HuH-7 (cell line): ENCODE results near the gene RNU7-1.

ENCODE experiments used
- DNase-seq: peaks from one replicate; pipeline ENCODE4 v3.0.0; 2011; ENCODE audit warnings: low spot score

RNU7-1 gene

DNA sequence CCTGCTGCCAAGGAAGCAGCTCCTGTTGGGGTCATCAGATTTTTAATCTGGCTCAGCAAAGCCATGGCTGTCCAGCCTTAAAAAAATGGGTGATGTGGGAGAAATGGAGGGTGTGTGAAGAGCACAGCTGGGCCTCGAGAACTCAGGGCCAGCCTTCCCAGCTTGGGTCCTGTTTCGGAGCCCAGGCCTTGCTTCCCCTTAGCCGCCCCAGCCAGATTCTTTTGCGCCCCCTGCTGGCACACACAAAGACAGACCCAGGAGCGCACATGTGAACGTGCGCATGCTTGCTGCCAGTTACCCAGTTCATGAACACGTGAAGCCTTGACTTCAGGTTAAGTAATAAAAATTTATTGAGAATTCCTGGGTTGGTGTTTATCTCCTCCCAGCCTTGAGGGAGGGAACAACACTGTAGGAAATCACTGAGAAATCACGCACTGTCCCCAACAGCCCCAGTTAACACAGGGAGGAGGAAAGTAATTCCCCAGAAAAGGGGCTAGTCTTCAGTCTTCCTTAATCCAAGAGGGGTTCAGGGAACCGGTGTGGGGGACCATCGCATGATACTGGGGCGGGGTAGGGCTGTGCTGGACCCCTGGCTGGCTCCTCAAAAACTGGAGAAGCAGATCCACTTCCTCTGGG lies 21.5 kb downstream of the RNU7-1 start:
- peak; percentile 93 for DNase-seq

DNA sequence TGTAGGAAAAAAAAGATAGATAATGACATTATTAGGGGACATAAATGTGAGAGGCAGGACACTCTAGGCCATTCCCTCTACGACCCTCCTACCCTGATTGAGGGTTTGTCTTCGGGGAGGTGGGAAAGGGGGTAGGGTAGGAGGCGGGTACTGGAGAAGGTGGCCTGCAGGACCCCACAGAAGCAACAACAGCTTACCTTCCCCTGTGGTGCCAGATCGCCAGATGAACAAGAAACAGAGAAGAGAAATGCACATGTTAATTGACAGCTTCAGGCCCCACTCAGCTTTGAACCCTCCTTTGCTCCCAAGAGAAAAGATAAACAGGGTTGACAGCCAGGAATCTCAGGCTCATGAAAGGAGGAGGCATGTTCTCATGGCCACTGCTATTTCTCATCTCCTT lies 22.1 kb downstream of the RNU7-1 start:
- DNase-seq = no peak

DNA sequence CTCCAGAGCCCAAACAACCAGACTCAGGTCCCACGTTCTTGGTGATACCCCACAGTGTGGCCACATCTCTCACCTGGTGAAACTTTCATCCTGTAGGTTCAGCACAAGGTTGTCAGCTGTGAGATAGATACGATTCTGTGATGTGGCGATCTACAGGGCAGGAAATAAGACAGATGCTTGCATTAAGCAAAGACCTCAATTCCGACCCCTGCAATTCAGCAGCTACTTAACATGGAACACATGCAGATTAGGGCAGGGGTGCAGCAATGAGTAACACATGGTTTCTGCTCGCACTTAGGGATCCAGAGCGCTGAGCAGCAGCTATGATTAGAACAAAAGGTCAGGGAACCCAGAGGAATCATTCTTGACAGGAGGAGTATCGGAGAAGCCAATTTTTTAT lies 22.7 kb downstream of the RNU7-1 start:
- no peak for DNase-seq

DNA sequence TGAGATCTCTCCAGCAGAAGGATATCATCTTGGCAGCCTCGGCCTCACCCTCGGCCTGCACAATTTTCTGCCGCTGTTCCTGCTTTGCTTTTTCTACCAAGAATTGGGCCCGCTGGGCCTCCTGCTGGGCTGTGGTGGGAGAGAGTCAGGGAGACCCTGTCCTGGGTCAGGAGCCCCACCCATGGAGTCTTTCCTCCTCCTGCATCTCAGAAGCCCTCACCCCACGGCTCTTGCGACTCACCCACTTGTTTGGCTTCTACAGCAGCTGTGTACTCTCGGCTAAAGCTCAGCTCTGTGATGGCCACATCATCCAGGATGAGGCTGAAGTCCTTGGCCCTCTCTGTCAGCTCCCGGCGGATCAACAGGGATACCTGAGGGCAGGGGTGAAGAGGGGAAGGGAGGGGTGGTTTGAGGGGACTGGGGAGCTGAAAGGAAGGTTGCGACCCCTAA lies 24.1 kb downstream of the RNU7-1 start:
- DNase-seq = no peak

DNA sequence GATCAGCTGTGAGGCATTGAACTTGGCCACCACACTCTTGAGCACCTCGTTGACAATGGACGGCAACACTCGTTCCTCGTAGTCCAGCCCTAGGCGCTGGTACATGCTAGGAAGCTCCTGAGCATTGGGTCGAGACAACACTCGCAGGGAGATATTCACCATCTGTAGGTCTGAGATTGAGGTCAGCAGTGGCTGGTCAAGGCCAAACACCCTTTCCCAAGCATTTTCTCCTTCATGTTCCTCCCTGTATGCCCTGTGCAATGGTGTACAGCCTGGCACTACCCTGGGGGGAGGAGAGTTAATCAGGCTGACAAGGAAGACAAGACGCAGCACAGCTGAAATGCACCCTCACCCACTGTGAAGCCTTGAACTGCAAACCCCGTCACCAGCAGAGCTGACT lies 24.8 kb downstream of the RNU7-1 start:
- no peak for DNase-seq

DNA sequence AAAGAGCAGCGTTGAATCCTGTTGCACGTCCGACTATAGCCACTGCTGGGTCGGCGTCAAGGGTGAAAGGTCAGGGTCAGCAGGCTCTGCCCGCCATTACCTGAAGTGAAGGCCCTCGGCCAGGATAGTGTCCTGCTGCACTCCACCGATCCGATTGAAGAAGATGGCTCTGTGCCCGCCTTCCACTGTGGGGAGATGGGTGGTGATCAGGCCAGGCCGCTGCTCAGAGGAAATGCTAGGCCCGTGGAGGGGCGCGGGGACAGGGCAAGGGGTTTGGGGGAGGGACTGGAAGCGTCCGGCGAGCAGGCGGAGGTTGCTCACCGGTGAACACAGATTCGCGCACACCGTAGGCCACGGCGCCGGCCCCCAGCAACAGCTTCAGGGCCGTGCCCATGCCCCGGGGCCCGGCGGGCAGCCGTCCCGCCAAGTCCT lies 26.5 kb downstream of the RNU7-1 start:
- DNase-seq = no peak

DNA sequence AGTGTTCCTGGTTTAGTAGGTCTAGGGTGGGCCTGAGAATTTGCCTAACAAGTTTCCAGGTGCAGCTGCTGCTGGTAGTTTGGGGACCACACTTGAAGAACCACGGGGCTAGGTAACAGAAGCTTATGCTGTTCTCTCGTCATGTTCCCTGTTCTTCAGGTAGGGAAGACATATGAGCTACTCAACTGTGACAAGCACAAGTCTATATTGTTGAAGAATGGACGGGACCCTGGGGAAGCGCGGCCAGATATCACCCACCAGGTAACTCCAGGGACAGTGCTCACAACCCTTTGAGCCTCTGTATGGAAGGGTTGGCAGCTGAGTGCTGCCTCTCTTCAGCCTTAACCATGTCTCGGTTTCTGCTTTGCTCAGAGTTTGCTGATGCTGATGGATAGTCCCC lies 30.6 kb downstream of the RNU7-1 start:
- no peak for DNase-seq

DNA sequence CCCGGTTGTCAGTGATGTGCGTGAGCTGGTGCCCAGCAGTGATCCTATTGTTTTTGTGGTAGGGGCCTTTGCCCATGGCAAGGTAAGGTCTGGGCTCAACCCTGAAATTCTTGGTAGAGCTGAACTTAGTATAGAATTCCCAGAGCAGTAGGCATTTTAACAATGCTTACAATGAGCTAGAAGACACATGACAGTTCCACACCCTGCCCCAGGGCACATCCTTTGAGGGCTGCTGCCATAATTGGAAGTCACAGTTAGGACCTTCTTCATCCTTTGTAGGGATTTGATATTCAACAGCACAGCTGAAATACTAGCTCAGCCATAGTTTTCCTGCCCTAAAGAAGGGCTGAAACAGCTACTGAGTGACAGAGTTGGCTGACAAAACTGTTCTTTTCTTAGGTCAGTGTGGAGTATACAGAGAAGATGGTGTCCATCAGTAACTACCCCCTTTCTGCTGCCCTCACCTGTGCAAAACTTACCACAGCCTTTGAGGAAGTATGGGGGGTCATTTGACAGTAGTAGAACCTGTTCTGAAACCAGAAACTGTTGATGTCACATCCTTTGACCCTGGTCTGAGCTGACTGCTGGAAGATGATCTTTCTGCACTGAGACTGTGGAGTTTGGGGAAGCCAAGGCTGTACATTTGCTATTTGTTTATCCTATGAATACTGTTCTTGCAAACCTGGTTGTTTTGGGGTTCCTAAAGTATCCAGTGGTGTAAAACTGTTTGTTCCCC lies 31.8 kb downstream of the RNU7-1 start:
- DNase-seq = no peak

DNA sequence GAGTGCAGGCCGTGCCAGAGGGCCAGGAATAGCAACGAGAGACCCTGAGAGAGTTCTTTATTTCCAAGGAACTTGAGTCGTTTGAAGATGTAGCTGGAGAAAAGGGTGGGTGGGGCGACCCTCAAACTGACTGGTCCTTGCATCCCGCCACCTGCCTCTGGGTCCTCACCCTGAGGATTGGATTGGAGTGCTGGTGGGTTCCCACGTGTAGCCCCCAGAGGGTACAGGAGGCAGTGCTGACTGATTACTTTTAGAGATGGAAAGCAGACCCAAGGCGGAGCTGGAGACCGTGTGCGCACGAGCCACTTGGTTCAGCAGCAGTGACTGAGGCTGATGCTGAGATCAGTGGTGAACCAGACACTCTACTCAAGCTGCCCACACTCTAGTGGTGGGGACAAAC lies 34.0 kb downstream of the RNU7-1 start:
- no peak for DNase-seq

DNA sequence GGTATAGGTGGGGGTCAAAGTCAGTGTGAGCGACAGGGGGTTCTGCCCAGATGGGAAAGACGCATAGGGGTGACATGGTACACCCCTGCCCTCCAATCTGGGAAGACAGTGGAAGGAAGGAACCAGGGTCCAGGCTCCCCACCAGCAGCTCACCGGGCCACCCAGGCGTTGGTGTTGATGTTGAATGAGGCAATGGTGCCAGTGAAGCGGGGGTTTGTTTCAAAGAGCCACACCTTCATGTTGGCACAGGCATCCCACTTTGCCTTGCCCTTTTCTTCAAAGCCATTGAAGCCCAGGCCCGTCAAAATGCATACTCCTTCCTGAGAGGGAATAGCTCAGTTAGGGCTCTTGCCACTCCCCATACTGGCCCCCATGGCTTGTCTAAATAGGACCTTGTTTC lies 34.6 kb downstream of the RNU7-1 start:
- no peak for DNase-seq

DNA sequence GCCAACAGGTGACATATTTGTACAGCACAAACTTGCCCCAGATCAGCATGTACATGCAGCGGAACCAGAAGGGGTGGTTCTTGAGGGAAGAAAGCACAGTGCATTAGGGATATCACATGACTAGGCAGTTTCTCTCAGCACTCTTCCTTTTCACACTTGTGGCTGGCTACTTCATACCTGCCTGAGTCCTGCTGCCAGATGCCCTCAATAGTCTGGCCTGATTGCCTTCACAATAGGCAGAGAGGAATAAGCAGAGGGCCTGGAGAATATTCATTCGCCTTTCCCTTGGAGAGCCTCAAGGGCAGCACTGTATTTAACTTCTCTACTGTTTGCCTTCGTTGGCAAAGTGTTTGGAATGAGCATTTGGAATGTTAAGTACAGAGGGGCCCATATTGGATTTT lies 35.0 kb downstream of the RNU7-1 start:
- DNase-seq = no peak

DNA sequence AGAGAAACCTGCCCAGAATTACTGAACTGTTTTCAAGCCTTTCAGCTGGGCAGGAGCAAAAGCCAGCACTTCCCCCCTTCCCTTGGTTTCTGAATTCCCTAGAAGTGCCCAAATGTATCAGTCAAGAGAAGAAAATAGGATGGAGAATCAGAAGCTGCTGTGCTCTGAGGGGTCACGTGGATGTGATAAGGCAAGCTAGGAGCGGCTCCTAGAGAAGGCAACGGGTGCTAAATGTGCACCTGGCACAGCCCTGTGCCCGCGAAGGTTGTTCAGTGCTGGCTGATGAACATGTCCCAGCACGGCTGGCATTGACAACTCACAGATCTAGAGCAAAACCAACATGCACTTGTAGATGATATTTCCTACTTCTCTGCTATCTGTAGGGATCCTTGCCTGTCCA lies 35.4 kb downstream of the RNU7-1 start:
- DNase-seq = no peak

DNA sequence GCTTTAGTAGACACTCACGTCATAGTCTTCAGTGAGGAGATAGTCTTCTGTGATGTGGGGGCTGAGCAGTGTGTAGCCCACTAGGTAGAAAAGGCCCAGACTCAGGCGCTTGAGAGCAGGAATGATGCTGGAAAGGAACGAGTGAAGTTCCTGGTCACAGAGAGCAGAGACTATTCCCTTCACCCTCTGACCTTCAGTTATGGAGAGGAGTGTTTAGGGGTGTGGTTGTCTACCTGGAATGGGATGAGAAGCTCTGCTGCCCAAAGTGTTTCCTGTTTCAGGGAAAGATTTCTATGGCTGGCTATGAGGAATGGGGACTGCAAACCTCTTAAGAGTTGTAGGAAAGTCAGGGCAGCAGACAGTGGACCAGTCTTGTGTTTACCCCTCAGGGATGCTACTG lies 35.8 kb downstream of the RNU7-1 start:
- DNase-seq = no peak

DNA sequence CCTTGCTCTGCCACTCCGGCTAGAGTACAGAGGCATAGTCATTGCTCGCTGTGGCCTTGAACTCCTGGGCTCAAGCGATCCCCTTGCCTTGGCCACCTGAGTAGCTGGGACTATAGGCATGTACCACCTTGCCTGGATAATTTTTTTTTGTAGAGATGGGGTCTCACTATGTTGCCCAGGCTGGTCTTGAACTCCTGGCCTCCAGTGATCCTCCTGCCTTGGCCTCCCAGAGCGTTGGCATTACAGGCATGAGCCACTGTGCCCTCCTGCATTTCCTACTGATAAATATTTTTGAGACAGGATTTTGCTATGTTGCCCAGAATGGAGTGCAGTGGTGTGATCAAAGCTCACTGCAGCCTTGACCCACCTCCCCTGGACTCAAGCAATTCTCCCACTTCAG lies 36.5 kb downstream of the RNU7-1 start:
- DNase-seq = no peak

DNA sequence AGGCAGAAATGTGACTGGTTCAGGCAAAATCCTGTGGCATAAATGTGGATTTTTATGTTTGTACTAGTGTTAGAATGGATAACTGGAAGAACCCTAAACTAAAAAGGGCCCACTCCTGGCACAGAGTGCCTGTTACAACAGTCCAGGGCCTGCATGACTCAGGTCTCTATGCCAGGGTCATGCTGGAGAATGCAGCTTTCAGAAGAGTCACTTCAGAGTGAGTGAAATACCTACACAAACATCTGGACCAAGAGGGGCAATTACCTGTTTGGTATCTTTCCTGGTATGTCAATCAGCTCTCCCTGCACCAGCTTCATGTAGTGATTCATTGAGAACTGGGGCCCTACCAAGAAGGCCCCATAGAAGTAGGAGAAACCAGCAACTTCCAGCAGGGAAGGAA lies 37.1 kb downstream of the RNU7-1 start:
- no peak for DNase-seq

DNA sequence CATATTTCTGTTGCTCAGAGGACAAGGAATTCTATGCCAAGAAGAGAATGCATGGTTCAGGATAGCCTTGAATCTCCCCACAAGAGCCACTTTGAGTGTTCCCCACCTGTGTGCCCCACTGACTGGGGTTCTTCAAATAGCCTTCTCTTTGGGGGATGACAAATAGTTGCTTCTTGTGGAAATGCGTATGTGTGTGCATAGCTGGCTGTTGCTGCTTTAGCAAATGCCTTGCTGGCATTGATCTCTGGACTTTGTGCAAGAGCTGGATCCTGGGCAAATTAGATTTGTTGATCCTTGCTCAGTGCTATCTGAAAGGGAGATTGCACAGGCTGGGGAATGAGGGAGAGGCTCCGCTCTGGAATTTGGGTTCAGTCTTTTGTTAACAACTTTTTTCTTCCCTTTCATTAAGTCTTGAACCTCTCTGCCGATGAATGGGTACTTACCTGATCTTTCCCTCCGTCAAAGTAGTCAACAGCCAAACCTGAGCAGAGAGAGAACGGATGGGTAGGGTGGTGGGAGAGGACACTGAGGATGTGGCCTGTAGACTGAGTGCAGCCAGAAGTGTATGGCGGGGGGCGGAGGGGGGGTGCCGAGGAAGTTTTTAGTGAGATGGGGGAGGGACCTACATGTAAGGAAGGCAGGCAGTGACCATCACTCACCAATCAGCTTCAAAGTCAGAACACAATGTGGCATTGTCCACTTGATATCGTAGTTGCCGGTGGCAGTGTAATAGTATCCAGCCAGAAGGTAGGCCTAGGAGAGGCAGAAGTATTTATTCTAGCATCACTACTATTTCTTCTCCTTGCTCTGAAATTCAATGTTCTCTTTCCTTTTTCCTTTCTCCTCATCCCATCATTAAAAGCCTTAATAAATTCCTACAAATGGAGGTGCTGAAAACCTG lies 37.8 kb downstream of the RNU7-1 start:
- DNase-seq = no peak

DNA sequence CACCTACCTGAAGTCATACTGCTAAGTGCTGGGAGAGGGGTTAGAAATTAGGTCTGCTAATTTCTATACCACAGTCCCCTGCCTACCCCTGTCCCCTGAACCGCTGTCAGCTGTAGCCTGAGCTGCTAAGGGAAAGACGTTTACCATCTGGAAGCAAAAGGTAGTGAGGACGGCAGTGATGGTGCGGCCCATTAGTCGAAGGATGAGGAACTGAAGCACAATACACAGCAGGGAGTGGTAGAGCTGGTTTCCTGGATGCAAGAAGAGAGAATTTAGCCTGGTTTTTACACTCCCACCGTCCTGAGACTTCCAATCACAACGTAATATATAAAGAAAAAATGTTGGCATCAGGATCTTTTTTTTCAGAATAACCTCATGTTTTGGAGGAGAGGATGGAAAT lies 38.9 kb downstream of the RNU7-1 start:
- no peak for DNase-seq

DNA sequence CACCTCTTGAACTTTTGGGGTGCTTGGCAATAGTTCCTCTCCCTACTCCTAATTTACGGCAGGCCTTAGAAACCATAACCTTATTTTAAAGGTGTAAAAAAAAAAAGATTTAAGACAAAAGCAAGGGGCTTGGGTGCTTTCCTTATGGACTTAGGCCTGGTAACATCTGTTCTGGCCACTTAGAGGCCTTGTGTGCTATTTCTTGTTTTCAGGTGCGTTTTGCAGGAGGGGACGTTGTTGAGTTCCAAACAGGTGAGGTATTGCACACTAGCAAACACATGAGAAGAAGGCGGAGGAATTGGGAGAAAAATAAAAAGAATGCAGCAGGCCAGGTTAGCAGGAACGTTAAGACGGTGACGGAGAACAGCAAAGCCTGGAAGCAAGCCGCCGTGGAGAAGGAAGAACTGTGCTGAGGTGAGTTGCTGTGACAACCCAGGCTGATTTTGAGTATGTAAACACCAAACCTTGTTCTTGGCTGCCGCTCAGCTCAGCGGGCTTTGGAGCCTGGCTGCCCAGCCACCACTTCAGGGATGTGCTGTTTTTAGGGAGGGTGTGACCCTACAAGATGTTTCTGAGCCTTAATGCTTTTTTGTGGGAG lies 44.4 kb downstream of the RNU7-1 start:
- DNase-seq = no peak
